Body of pancreas (tissue), 4 donors: ENCODE data around the gene PFDN2.

Experiments
- POLR2A ChIP-seq, 3 donors: fragments of 450-650 bp; IDR thresholded peaks; one replicate each; pipeline ENCODE4 v1.6.1; 2016; ENCODE audit warnings: antibody characterized with exemption in 3 of 3, mild to moderate bottlenecking in 2 of 3
- TF ChIP-seq, protein P1 (sequence below), 7 experiments: fragments of 450-650 bp in 4 of 7; fragments of 200-600 bp in 3 of 7; sonication (generic) in 3 of 7; IDR thresholded peaks; one replicate each; pipeline ENCODE4 v1.5.1; 2016 to 2019; ENCODE audit warnings: antibody characterized with exemption in 7 of 7

DNA sequence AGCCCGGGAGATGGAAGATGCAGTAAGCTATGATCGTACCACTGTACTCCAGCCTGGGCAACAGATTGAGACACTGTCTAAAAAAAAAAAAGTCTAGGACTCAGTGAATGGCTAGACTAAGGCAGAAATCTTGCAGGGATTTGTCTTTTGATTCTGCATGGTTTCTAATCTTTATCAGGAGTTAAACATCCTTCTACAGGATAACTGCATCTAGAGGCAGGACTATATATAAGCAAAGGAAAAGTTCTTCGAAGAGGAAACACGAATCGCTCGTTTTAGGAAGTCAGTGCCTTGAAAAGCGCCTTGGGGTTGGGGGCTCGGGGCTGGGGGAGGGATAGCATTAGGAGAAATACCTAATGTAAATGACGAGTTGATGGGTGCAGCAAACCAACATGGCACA, 35.3 kb upstream of the PFDN2 start:
- TF ChIP-seq, protein P1, sequence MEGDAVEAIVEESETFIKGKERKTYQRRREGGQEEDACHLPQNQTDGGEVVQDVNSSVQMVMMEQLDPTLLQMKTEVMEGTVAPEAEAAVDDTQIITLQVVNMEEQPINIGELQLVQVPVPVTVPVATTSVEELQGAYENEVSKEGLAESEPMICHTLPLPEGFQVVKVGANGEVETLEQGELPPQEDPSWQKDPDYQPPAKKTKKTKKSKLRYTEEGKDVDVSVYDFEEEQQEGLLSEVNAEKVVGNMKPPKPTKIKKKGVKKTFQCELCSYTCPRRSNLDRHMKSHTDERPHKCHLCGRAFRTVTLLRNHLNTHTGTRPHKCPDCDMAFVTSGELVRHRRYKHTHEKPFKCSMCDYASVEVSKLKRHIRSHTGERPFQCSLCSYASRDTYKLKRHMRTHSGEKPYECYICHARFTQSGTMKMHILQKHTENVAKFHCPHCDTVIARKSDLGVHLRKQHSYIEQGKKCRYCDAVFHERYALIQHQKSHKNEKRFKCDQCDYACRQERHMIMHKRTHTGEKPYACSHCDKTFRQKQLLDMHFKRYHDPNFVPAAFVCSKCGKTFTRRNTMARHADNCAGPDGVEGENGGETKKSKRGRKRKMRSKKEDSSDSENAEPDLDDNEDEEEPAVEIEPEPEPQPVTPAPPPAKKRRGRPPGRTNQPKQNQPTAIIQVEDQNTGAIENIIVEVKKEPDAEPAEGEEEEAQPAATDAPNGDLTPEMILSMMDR (IDR thresholded peaks at IDR 0.05): no peak
- TF ChIP-seq POLR2A (IDR thresholded peaks at IDR 0.05): no peak
